Measurements from ENCODE around the gene FCAMR.

FCAMR gene

GRCh38 chr1:206992790-206993189 is 22.5 kb upstream of the FCAMR start:
- no peaks in the 10 kb centered on the region for H3K9me3 ChIP-seq (ENCODE audit: control insufficient read depth, low read length)
- H3K36me3 ChIP-seq (ENCODE audit: control insufficient read depth, insufficient read depth, low read length) = no peaks in the 10 kb centered on the region
- no peaks in the 10 kb centered on the region for H3K4me1 ChIP-seq (ENCODE audit: control insufficient read depth, insufficient read depth, low read length, poor library complexity, severe bottlenecking)
- H3K4me3 ChIP-seq (ENCODE audit: extremely low read depth, insufficient read depth, low read length, poor library complexity, severe bottlenecking) = no peak overlapping the region
- no peak overlapping the region for H3K27ac ChIP-seq (ENCODE audit: low read depth, low read length, severe bottlenecking)

DNA sequence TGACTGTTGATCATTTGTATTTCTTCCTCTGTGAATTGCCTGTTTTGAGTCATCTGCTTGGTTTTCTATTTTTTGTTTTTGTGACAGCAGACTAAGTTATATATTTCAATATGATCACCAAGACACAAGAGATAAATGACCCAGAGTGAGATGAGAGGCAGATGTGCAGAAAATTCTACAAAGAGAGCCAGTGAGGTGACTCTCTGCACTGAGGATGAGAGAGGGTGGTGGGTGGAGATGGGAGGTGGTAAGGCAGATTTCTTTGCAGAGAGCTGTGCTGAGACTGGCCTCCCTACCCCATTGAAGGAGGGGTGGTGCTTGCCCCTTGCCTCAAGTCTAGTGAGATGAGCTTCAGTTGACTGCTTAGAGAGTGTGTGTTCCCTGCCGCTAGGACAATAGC is 17.6 kb upstream of the FCAMR start:
- H3K27ac ChIP-seq (ENCODE audit: low read depth, low read length, severe bottlenecking) = no peak overlapping the region
- H3K4me1 ChIP-seq (ENCODE audit: control insufficient read depth, insufficient read depth, low read length, poor library complexity, severe bottlenecking) = no peaks in the 10 kb centered on the region
- H3K9me3 ChIP-seq (ENCODE audit: control insufficient read depth, low read length) = no peaks in the 10 kb centered on the region
- no peak overlapping the region for H3K4me3 ChIP-seq (ENCODE audit: extremely low read depth, insufficient read depth, low read length, poor library complexity, severe bottlenecking)
- no peaks in the 10 kb centered on the region for H3K36me3 ChIP-seq (ENCODE audit: control insufficient read depth, insufficient read depth, low read length)
- WGBS, 2 experiments (ENCODE audit: insufficient coverage in 2 of 2) = 100% methylated on average over 1 of the region's 1 CpG; no CpG with 5 or more reads in 1 of the 2 experiments

DNA sequence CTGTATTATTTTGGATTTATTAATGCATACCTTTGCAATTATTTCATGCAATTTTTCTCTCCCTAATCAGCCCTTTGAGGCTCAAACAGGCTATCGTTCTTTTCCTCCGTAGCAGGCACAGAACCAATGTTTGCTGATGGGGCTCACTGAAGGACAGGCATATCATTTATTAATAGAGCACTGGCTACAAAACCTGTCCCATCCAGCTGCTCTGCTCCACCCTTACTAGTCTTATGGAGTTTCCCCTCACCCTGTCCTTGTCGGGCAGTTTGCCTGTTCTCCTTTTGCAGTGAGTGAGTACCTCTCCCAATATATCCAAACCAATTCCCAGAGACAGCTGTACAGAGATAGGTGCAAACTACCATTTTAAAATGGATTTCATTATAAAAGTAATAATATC is 16.6 kb upstream of the FCAMR start:
- Histone ChIP-seq H3K4me1 (ENCODE audit: control insufficient read depth, insufficient read depth, low read length, poor library complexity, severe bottlenecking) (no peaks in the 10 kb centered on the region), H3K4me3 (ENCODE audit: extremely low read depth, insufficient read depth, low read length, poor library complexity, severe bottlenecking) (no peak overlapping the region)
- 100% methylated on average over 2 to 3 of the region's 3 CpGs for WGBS, 2 experiments (ENCODE audit: insufficient coverage in 2 of 2)

GRCh38 chr1:206986402-206986801 is 16.1 kb upstream of the FCAMR start:
- 73% methylated on average over 2 of the region's 3 CpGs; no CpG with 5 or more reads in 1 of the 2 experiments for WGBS, 2 experiments (ENCODE audit: insufficient coverage in 2 of 2)
- no peak overlapping the region for H3K4me3 ChIP-seq (ENCODE audit: extremely low read depth, insufficient read depth, low read length, poor library complexity, severe bottlenecking)
- no peaks in the 10 kb centered on the region for H3K9me3 ChIP-seq (ENCODE audit: control insufficient read depth, low read length)
- no peak overlapping the region for H3K27ac ChIP-seq (ENCODE audit: low read depth, low read length, severe bottlenecking)
- H3K4me1 ChIP-seq (ENCODE audit: control insufficient read depth, insufficient read depth, low read length, poor library complexity, severe bottlenecking) = no peaks in the 10 kb centered on the region
- no peaks in the 10 kb centered on the region for H3K36me3 ChIP-seq (ENCODE audit: control insufficient read depth, insufficient read depth, low read length)

More for the DNA sequence above, 16.6 kb upstream of the FCAMR start:
- Histone ChIP-seq H3K9me3 (ENCODE audit: control insufficient read depth, low read length) (no peaks in the 10 kb centered on the region), H3K36me3 (ENCODE audit: control insufficient read depth, insufficient read depth, low read length) (no peaks in the 10 kb centered on the region), H3K27ac (ENCODE audit: low read depth, low read length, severe bottlenecking) (no peak overlapping the region)

DNA sequence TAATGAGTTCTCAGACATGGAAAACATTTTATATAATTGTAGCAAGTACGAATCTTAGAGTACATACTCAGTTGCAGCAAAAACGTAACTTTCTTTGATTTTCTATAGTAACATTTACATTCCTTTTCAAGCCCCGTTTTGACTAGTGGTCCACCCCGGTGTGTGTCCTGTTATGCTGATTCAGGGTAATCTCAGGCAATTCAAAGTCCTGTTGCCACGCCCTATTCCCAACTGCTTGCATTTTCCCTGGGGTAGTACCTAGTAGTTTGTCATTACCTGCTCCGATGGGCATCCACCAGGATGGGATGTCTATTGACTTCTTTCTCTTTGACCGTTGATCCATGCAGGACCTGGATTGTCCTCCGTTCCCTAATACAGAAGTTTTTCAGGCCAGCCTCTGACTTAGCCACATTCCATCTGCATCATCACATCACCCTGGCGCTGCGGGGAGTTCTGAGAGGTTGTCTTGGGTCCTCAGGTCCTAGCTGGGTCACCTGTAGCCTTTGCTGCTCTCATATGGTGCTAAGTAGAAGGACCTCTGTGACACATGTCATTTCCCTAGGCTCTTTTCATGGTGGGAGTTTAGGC is 15.0 kb upstream of the FCAMR start:
- H3K36me3 ChIP-seq (ENCODE audit: control insufficient read depth, insufficient read depth, low read length) = no peaks in the 10 kb centered on the region
- 48 to 58% methylated on average over 6 to 8 of the region's 10 CpGs for WGBS, 2 experiments (ENCODE audit: insufficient coverage in 2 of 2)
- peaks cover 4% of the 10 kb centered on the region for H3K4me1 ChIP-seq (ENCODE audit: control insufficient read depth, insufficient read depth, low read length, poor library complexity, severe bottlenecking)

DNA sequence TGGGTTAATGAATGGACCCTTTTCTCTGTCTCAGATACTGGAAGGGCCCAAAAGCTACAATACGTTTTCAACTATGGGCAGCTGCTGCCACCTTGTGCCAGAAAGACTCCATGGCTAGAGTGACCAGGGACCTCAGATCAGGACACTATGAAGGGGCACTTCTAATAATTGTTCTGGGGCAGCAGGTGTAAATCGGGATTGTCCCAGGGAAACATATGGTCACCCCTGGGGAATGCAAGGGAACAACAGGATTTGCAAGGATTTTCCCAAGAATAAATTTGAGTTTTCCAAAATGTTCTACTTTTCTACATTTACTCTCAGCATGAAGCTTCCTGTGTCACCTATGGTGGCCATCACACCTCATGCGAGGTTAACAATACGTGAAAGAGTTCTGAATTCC is 12.0 kb upstream of the FCAMR start:
- Histone ChIP-seq H3K9me3 (ENCODE audit: control insufficient read depth, low read length) (no peaks in the 10 kb centered on the region), H3K4me1 (ENCODE audit: control insufficient read depth, insufficient read depth, low read length, poor library complexity, severe bottlenecking) (peaks cover 4% of the 10 kb centered on the region), H3K36me3 (ENCODE audit: control insufficient read depth, insufficient read depth, low read length) (no peaks in the 10 kb centered on the region), H3K27ac (ENCODE audit: low read depth, low read length, severe bottlenecking) (no peak overlapping the region), H3K4me3 (ENCODE audit: extremely low read depth, insufficient read depth, low read length, poor library complexity, severe bottlenecking) (no peak overlapping the region)
- WGBS, 2 experiments (ENCODE audit: insufficient coverage in 2 of 2) = 28 to 34% methylated on average over 3 to 4 of the region's 4 CpGs

More for the DNA sequence above, 15.0 kb upstream of the FCAMR start:
- Histone ChIP-seq H3K27ac (ENCODE audit: low read depth, low read length, severe bottlenecking) (no peak overlapping the region), H3K9me3 (ENCODE audit: control insufficient read depth, low read length) (no peaks in the 10 kb centered on the region), H3K4me3 (ENCODE audit: extremely low read depth, insufficient read depth, low read length, poor library complexity, severe bottlenecking) (no peak overlapping the region)

GRCh38 chr1:206979379-206980043 is 9.3 kb upstream of the FCAMR start:
- WGBS, 2 experiments (ENCODE audit: insufficient coverage in 2 of 2) = 70 to 92% methylated on average over 2 of the region's 3 CpGs
- no peak overlapping the region for H3K27ac ChIP-seq (ENCODE audit: low read depth, low read length, severe bottlenecking)
- no peaks in the 10 kb centered on the region for H3K36me3 ChIP-seq (ENCODE audit: control insufficient read depth, insufficient read depth, low read length)
- no peaks in the 10 kb centered on the region for H3K9me3 ChIP-seq (ENCODE audit: control insufficient read depth, low read length)
- H3K4me3 ChIP-seq (ENCODE audit: extremely low read depth, insufficient read depth, low read length, poor library complexity, severe bottlenecking) = no peak overlapping the region
- H3K4me1 ChIP-seq (ENCODE audit: control insufficient read depth, insufficient read depth, low read length, poor library complexity, severe bottlenecking) = peaks cover 4% of the 10 kb centered on the region

- Histone ChIP-seq H3K4me3 (ENCODE audit: extremely low read depth, insufficient read depth, low read length, poor library complexity, severe bottlenecking) (no peak overlapping the region), H3K4me1 (ENCODE audit: control insufficient read depth, insufficient read depth, low read length, poor library complexity, severe bottlenecking) (peaks cover 4% of the 10 kb centered on the region), H3K36me3 (ENCODE audit: control insufficient read depth, insufficient read depth, low read length) (no peaks in the 10 kb centered on the region), H3K27ac (ENCODE audit: low read depth, low read length, severe bottlenecking) (no peak overlapping the region), H3K9me3 (ENCODE audit: control insufficient read depth, low read length) (no peaks in the 10 kb centered on the region)
- 96 to 98% methylated on average over 5 to 7 of the region's 7 CpGs for WGBS, 2 experiments (ENCODE audit: insufficient coverage in 2 of 2)
Measured at GRCh38 chr1:206978259-206978658, 8.0 kb upstream of the FCAMR start.

GRCh38 chr1:206975306-206975705 is 5.0 kb upstream of the FCAMR start:
- Histone ChIP-seq H3K27ac (ENCODE audit: low read depth, low read length, severe bottlenecking) (no peak overlapping the region), H3K4me3 (ENCODE audit: extremely low read depth, insufficient read depth, low read length, poor library complexity, severe bottlenecking) (no peak overlapping the region), H3K36me3 (ENCODE audit: control insufficient read depth, insufficient read depth, low read length) (no peaks in the 10 kb centered on the region), H3K9me3 (ENCODE audit: control insufficient read depth, low read length) (no peaks in the 10 kb centered on the region), H3K4me1 (ENCODE audit: control insufficient read depth, insufficient read depth, low read length, poor library complexity, severe bottlenecking) (no peaks in the 10 kb centered on the region)
- 100% methylated on average over 1 of the region's 1 CpG; no CpG with 5 or more reads in 1 of the 2 experiments for WGBS, 2 experiments (ENCODE audit: insufficient coverage in 2 of 2)

DNA sequence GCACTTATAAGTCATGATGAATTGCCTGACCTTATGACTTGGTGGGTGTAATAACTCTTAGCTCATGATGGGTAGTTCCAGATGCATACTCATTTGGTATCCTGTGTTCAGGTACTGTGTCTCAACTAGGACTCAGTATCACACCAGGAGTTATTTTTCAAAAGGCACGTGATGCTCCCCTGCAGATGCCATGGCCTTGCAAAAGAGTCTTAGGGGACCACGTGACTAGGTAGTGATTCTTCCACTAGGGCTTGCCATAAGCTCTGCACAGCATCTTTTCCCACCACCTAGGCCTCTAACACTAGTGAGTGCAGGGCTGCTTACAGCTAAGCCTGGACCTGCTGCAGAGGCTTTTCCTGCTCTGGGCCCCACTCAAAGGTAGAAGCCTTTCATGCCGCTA is 3.9 kb upstream of the FCAMR start:
- Histone ChIP-seq H3K27ac (ENCODE audit: low read depth, low read length, severe bottlenecking) (no peak overlapping the region), H3K36me3 (ENCODE audit: control insufficient read depth, insufficient read depth, low read length) (no peaks in the 10 kb centered on the region), H3K4me1 (ENCODE audit: control insufficient read depth, insufficient read depth, low read length, poor library complexity, severe bottlenecking) (no peaks in the 10 kb centered on the region), H3K4me3 (ENCODE audit: extremely low read depth, insufficient read depth, low read length, poor library complexity, severe bottlenecking) (no peak overlapping the region), H3K9me3 (ENCODE audit: control insufficient read depth, low read length) (no peaks in the 10 kb centered on the region)
- WGBS, 2 experiments (ENCODE audit: insufficient coverage in 2 of 2) = 78 to 88% methylated on average over 3 of the region's 3 CpGs

- no peak overlapping the region for H3K27ac ChIP-seq (ENCODE audit: low read depth, low read length, severe bottlenecking)
- 100% methylated on average over 1 of the region's 2 CpGs; no CpG with 5 or more reads in 1 of the 2 experiments for WGBS, 2 experiments (ENCODE audit: insufficient coverage in 2 of 2)
Measured at GRCh38 chr1:206972728-206973127, 2.5 kb upstream of the FCAMR start.

More at GRCh38 chr1:206972728-206973127, 2.5 kb upstream of the FCAMR start:
- Histone ChIP-seq H3K9me3 (ENCODE audit: control insufficient read depth, low read length) (no peaks in the 10 kb centered on the region), H3K36me3 (ENCODE audit: control insufficient read depth, insufficient read depth, low read length) (no peaks in the 10 kb centered on the region), H3K4me3 (ENCODE audit: extremely low read depth, insufficient read depth, low read length, poor library complexity, severe bottlenecking) (no peak overlapping the region), H3K4me1 (ENCODE audit: control insufficient read depth, insufficient read depth, low read length, poor library complexity, severe bottlenecking) (no peaks in the 10 kb centered on the region)

All from mesodermal cell (in vitro differentiated cells).